AG04449 (cell line): Measurements from ENCODE around the gene LDLRAD4.

ENCODE experiments used
- CTCF ChIA-PET: fragments of 350-600 bp; formaldehyde crosslinking; extraction: SDS; loops from one replicate; lab custom pipeline; 2021; ENCODE audit warnings: antibody characterized with exemption; lab: Yijun Ruan, JAX
- POLR2A ChIA-PET: fragments of 400-600, 350-600 bp; formaldehyde crosslinking; extraction: SDS; loops from one replicate; lab custom pipeline; 2020; ENCODE audit warnings: antibody characterized with exemption, inconsistent platforms; lab: Yijun Ruan, JAX
- DNase-seq: peaks from one replicate; pipeline ENCODE4 v3.0.0-alpha.2; 2010; ENCODE audit warnings: low read depth, low spot score
- H3K4me3 ChIP-seq: 2 replicates; pipeline ENCODE4 v1.5.1; 2011; ENCODE audit warnings: low read depth, mild to moderate bottlenecking, control low read depth, low read length
- CTCF ChIP-seq: IDR thresholded peaks from one replicate; pipeline ENCODE4 v1.5.1; 2011; ENCODE audit warnings: mild to moderate bottlenecking, moderate library complexity, low read length, control low read depth, inconsistent platforms; ENCODE audit not compliant: insufficient read depth; ENCODE audit errors: missing control alignments

LDLRAD4 gene

DNA sequence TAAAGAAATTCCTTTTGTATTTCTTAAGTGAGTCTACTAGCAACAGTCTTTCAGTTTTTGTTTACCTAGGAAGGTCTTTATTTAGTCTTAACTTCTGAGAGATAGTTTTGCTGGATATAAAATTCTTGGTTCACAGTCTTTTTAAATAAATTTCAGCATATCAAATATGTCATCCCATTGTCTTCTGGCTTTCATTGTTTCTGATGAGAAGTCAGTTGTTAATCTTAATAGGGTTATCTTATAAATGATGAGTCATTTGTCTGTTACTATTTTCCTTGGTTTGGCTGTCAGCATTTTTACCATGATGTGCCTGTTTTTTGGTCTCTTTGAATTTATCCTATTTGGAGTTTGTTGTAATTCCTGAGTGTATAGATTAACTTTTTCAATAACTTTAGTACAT, 378.5 kb downstream of the LDLRAD4 start:
- CTCF ChIA-PET = no interaction called here
- no peak for TF ChIP-seq CTCF
- POLR2A ChIA-PET = no interaction called here
- no peak overlapping the region for H3K4me3 ChIP-seq
- no peak for DNase-seq

GRCh38 chr18:13598591-13598990, 380.0 kb downstream of the LDLRAD4 start:
- CTCF ChIA-PET = no interaction called here
- POLR2A ChIA-PET = no interaction called here
- H3K4me3 ChIP-seq = no peak overlapping the region
- no peak for DNase-seq
- TF ChIP-seq CTCF = no peak

DNA sequence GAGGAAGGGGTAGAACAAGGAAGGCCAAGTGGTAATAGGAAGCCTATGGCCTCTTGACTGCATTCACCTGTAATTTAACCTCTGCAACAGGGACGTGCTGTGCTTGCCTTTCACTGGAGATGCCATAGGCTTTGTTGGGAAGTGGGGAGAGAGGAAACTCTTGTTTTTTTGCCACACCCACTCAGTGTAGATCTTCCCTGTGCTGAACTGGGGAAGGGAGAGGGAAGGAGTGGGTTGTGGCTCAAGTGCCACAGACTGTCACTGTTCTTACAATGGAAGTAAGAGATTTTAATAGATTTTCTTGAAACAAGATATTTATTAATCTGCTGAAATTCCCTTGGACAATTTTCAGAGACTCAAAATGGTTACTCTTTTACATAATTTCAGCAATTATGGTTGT, 380.5 kb downstream of the LDLRAD4 start:
- TF ChIP-seq CTCF = no peak
- CTCF ChIA-PET = no interaction called here
- H3K4me3 ChIP-seq = no peak overlapping the region
- no peak for DNase-seq
- POLR2A ChIA-PET = no interaction called here

GRCh38 chr18:13603304-13604019, 384.9 kb downstream of the LDLRAD4 start:
- no peak for DNase-seq
- no peak overlapping the region for H3K4me3 ChIP-seq
- POLR2A ChIA-PET = no interaction called here
- CTCF ChIA-PET = no interaction called here
- TF ChIP-seq CTCF = no peak

DNA sequence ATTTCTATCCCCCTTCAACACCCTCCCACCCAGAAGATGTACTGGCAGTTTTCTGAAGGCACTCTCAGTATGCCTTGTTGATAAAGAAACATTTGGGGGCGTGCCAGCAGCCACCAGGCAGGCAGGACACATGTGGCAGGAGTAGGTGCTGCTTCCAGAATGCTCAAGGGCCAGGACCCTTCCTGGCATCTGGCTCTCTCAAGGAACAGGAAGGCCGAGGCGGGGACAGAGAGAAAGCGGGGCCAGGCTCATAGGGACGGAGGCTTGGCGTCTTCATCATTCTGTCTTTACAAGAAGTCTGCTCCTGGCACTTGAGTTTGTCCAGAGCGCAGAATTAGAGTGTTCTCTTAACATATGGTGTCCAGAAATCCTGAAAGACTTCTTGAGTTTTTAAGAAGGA, 386.2 kb downstream of the LDLRAD4 start:
- no peak for TF ChIP-seq CTCF
- CTCF ChIA-PET = no interaction called here
- no peak for DNase-seq
- no peak overlapping the region for H3K4me3 ChIP-seq
- POLR2A ChIA-PET = no interaction called here

- no peak for DNase-seq
- no peak overlapping the region for H3K4me3 ChIP-seq
- POLR2A ChIA-PET = no interaction called here
- CTCF ChIA-PET = interaction anchor here (1.0 to 1.5 kb wide), 2 partner anchors 26 to 389 kb away, joined by 3 to 4 read pairs; no protein-coding TSS in a partner anchor
- no peak for TF ChIP-seq CTCF
Measured at GRCh38 chr18:13605477-13605876, 386.9 kb downstream of the LDLRAD4 start.
